Trophoblast cell (in vitro differentiated cells and primary cell): Measurements from ENCODE around the gene TPCN1.
A peak's percentile ranks its signal among the peaks of the same experiment; 100 is the strongest.

Source experiments
- DNase-seq, 2 donors: peaks; one replicate each; pipeline ENCODE4 v3.0.0-alpha.2; 2016
- H2AFZ ChIP-seq: 2 replicates; pipeline ENCODE4 v1.6.1; 2013; ENCODE audit warnings: low read length, moderate library complexity, mild to moderate bottlenecking; ENCODE audit not compliant: insufficient read depth, poor library complexity
- H2AK5ac ChIP-seq: 2 replicates; pipeline ENCODE4 v1.6.1; 2013; ENCODE audit warnings: mild to moderate bottlenecking, low read length
- H2BK120ac ChIP-seq: 2 replicates; pipeline ENCODE4 v1.6.1; 2013; ENCODE audit warnings: low read length, mild to moderate bottlenecking, moderate library complexity; ENCODE audit not compliant: insufficient read depth, poor library complexity
- H2BK12ac ChIP-seq: 2 replicates; pipeline ENCODE4 v1.6.1; 2013; ENCODE audit warnings: mild to moderate bottlenecking, low read length, moderate library complexity
- H2BK5ac ChIP-seq: 2 replicates; pipeline ENCODE4 v1.6.1; 2013; ENCODE audit warnings: low read length, low read depth, moderate library complexity, mild to moderate bottlenecking; ENCODE audit not compliant: poor library complexity
- H3K14ac ChIP-seq: 2 replicates; pipeline ENCODE4 v1.6.1; 2013; ENCODE audit warnings: mild to moderate bottlenecking, low read length
- H3K18ac ChIP-seq: 2 replicates; pipeline ENCODE4 v1.6.1; 2013; ENCODE audit warnings: mild to moderate bottlenecking, low read length
- H3K23ac ChIP-seq: 2 replicates; pipeline ENCODE4 v1.6.1; 2013; ENCODE audit warnings: low read length
- H3K27ac ChIP-seq: 2 replicates; pipeline ENCODE4 v1.5.1; 2013; ENCODE audit warnings: low read depth, mild to moderate bottlenecking, inconsistent platforms, low read length, moderate library complexity
- H3K27me3 ChIP-seq: 2 replicates; pipeline ENCODE4 v1.6.1; 2013; ENCODE audit warnings: inconsistent platforms, mild to moderate bottlenecking, low read length, moderate library complexity; ENCODE audit not compliant: insufficient read depth
- H3K36me3 ChIP-seq, 2 experiments: 1 replicate in 1 of 2; 2 replicates in 1 of 2; pipeline ENCODE4 v1.6.1; 2013; ENCODE audit warnings: low read length in 2 of 2, mild to moderate bottlenecking in 2 of 2, moderate library complexity in 1 of 2; ENCODE audit not compliant: insufficient read depth in 2 of 2, control insufficient read depth in 1 of 2
- H3K4ac ChIP-seq: 2 replicates; pipeline ENCODE4 v1.6.1; 2013; ENCODE audit warnings: low read depth, mild to moderate bottlenecking, low read length, moderate library complexity
- H3K4me1 ChIP-seq, 2 experiments: 1 replicate in 1 of 2; 2 replicates in 1 of 2; pipeline ENCODE4 v1.6.1; 2013; ENCODE audit warnings: low read length in 2 of 2, mild to moderate bottlenecking in 2 of 2, moderate library complexity in 1 of 2; ENCODE audit not compliant: insufficient read depth in 2 of 2, control insufficient read depth in 1 of 2
- H3K4me2 ChIP-seq: 2 replicates; pipeline ENCODE4 v1.6.1; 2013; ENCODE audit warnings: inconsistent platforms, mild to moderate bottlenecking, low read length, moderate library complexity
- H3K4me3 ChIP-seq: 2 replicates; pipeline ENCODE4 v1.5.1; 2013; ENCODE audit warnings: mild to moderate bottlenecking, low read depth, low read length, inconsistent platforms
- H3K79me1 ChIP-seq: one replicate; pipeline ENCODE4 v1.6.1; 2013; ENCODE audit warnings: low read length
- H3K79me2 ChIP-seq: 2 replicates; pipeline ENCODE4 v1.6.1; 2013; ENCODE audit warnings: low read length, mild to moderate bottlenecking; ENCODE audit not compliant: control insufficient read depth, insufficient read depth, poor library complexity
- H3K9ac ChIP-seq: 2 replicates; pipeline ENCODE4 v1.6.1; 2013; ENCODE audit warnings: mild to moderate bottlenecking, low read length
- H3K9me3 ChIP-seq: 2 replicates; pipeline ENCODE4 v1.6.1; 2013; ENCODE audit warnings: low read depth, mild to moderate bottlenecking, control low read depth, inconsistent platforms, low read length; ENCODE audit not compliant: insufficient read depth
- H4K12ac ChIP-seq: 2 replicates; pipeline ENCODE4 v1.6.1; 2013; ENCODE audit warnings: low read depth, mild to moderate bottlenecking, low read length, moderate library complexity
- H4K8ac ChIP-seq: 2 replicates; pipeline ENCODE4 v1.6.1; 2013; ENCODE audit warnings: low read depth, mild to moderate bottlenecking, low read length, moderate library complexity
- H4K91ac ChIP-seq: one replicate; pipeline ENCODE4 v1.6.1; 2013; ENCODE audit warnings: low read depth, mild to moderate bottlenecking, low read length, moderate library complexity
- WGBS: extraction: QIAGEN DNeasy Blood & Tissue Kit; methylation state at CpG from one replicate; pipeline ENCODE4 v1.1.7; 2013; ENCODE audit warnings: missing lambda C conversion rate; ENCODE audit not compliant: insufficient read length, insufficient coverage; ENCODE audit errors: extremely low coverage; 5-methylcytosine and 5-hydroxymethylcytosine counted together

Gene TPCN1

DNA sequence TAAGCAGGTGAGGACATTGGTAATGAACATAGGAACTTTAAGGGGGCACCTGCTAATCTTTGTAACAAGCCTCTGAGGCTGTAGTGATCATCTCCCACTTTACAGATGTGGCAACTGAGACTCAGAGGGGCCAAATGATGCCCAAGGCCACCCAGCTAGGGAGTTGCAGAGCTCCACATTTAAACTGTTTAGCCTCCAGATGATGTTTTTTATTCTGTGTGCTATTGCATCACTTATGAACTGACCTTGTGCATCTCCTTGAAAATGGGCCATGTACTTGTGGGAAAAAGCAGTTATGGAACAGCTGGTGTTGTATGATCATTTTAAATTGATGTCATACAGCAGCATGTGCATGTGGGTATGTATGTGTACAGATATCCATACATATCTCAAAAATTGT is 41.4 kb downstream of the TPCN1 start:
- no peak for DNase-seq
- Histone ChIP-seq H2BK120ac (no peak overlapping the region), H3K4me3 (no peak overlapping the region)

DNA sequence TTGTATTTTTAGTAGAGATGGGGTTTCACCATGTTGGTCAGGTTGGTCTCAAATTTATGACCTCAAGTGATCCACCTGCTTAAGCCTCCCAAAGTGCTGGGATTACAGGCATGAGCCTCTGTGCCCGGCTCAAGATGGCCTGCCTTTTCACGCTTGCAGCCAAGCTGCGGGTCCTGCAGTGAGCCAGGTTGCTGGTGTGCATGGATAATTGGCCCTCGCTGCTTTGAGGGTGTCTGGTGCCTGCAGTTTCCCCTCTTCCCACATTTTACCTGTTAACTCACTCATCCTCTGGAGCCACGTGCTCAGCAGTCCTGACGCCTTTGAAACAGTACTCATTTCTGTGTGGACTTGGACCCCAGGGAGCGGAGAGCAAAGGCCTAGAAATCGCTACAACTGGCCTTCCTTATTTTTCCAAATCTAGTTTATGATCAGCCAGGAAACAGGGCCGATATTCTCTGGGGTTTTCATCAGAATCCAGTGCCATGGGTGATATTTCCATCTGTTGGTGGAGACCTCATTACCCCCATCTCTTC is 42.2 kb downstream of the TPCN1 start:
- H3K14ac ChIP-seq: no peak overlapping the region
- no peak overlapping the region for H3K23ac ChIP-seq
- no peak overlapping the region for H4K8ac ChIP-seq
- no peaks in the 10 kb centered on the region for H3K79me1 ChIP-seq
- H2BK12ac ChIP-seq: no peak overlapping the region
- H3K27ac ChIP-seq: no peak overlapping the region
- H3K79me2 ChIP-seq: no peaks in the 10 kb centered on the region
- H3K27me3 ChIP-seq: no peaks in the 10 kb centered on the region
- H3K4me2 ChIP-seq: no peak overlapping the region
- no peak overlapping the region for H3K4me3 ChIP-seq
- no CpG with 5 or more reads among the region's 9 CpGs for WGBS
- H4K12ac ChIP-seq: no peak overlapping the region
- no peak overlapping the region for H2AK5ac ChIP-seq
- H3K9me3 ChIP-seq: no peaks in the 10 kb centered on the region
- H3K4ac ChIP-seq: no peak overlapping the region
- peaks cover 8 to 11% of the 10 kb centered on the region in 2 experiments for H3K36me3 ChIP-seq
- peaks cover 6 to 11% of the 10 kb centered on the region in 2 experiments for H3K4me1 ChIP-seq
- no peak overlapping the region for H3K18ac ChIP-seq
- H3K9ac ChIP-seq: no peak overlapping the region
- no peak for DNase-seq
- no peak overlapping the region for H2AFZ ChIP-seq
- no peak overlapping the region for H2BK5ac ChIP-seq
- H4K91ac ChIP-seq: no peak overlapping the region
- H2BK120ac ChIP-seq: no peak overlapping the region

More for the DNA sequence above, 41.4 kb downstream of the TPCN1 start:
- H4K12ac ChIP-seq: no peak overlapping the region
- H4K8ac ChIP-seq: no peak overlapping the region
- H2AK5ac ChIP-seq: no peak overlapping the region
- no peak overlapping the region for H2BK12ac ChIP-seq
- no peak overlapping the region for H3K27ac ChIP-seq
- H4K91ac ChIP-seq: no peak overlapping the region
- H3K23ac ChIP-seq: no peak overlapping the region
- H3K9me3 ChIP-seq: no peaks in the 10 kb centered on the region
- H3K36me3 ChIP-seq: peaks cover 4 to 7% of the 10 kb centered on the region in 2 experiments
- H2BK5ac ChIP-seq: no peak overlapping the region
- H3K4me2 ChIP-seq: no peak overlapping the region
- H3K18ac ChIP-seq: no peak overlapping the region
- no peaks in the 10 kb centered on the region for H3K27me3 ChIP-seq
- no peak overlapping the region for H3K14ac ChIP-seq
- H3K79me2 ChIP-seq: no peaks in the 10 kb centered on the region
- no peaks in the 10 kb centered on the region for H3K79me1 ChIP-seq
- peaks cover 6 to 11% of the 10 kb centered on the region in 2 experiments for H3K4me1 ChIP-seq
- H2AFZ ChIP-seq: no peak overlapping the region
- no peak overlapping the region for H3K9ac ChIP-seq
- H3K4ac ChIP-seq: no peak overlapping the region

GRCh38 chr12:113266106-113266895 is 45.0 kb downstream of the TPCN1 start:
- Histone ChIP-seq H2BK5ac (no peak overlapping the region), H3K9ac (no peak overlapping the region), H3K27me3 (no peaks in the 10 kb centered on the region), H3K36me3 (peaks cover 8 to 23% of the 10 kb centered on the region in 2 experiments), H2AFZ (no peak overlapping the region), H3K4ac (no peak overlapping the region), H3K27ac (no peak overlapping the region), H3K9me3 (no peaks in the 10 kb centered on the region), H2BK12ac (no peak overlapping the region), H3K79me2 (no peaks in the 10 kb centered on the region), H3K14ac (no peak overlapping the region), H3K4me2 (no peak overlapping the region), H3K79me1 (no peaks in the 10 kb centered on the region), H4K91ac (no peak overlapping the region), H3K4me3 (no peak overlapping the region), H4K12ac (no peak overlapping the region), H3K4me1 (peaks cover 4 to 6% of the 10 kb centered on the region in 2 experiments), H3K18ac (no peak overlapping the region), H3K23ac (no peak overlapping the region), H4K8ac (no peak overlapping the region), H2AK5ac (no peak overlapping the region), H2BK120ac (peak overlapping the region; percentile 15)
- WGBS: no CpG with 5 or more reads among the region's 23 CpGs
- no peak for DNase-seq

DNA sequence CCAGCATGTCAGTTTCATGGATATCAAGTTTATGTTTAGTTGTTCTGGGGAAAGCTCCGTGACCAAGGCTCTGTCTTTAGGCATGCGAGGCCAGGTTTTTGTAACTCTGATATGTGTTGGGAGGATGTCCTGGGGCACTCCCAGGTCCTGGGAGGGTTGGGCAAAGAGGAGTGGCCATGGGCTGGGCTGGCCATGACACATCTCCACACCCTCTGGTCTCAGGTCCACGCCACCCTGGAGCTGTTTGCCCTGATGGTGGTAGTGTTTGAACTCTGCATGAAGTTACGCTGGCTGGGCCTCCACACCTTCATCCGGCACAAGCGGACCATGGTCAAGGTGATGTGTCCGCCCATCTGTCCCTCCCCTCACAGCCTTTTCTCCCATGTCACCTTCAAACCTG is 46.4 kb downstream of the TPCN1 start:
- H4K91ac ChIP-seq: no peak overlapping the region
- H2BK12ac ChIP-seq: no peak overlapping the region
- no peak overlapping the region for H3K4ac ChIP-seq
- peaks cover 15 to 17% of the 10 kb centered on the region in 2 experiments for H3K4me1 ChIP-seq
- H3K18ac ChIP-seq: no peak overlapping the region
- no peak overlapping the region for H2BK5ac ChIP-seq
- WGBS: no CpG with 5 or more reads among the region's 7 CpGs
- peaks cover 8 to 23% of the 10 kb centered on the region in 2 experiments for H3K36me3 ChIP-seq
- peak; percentile 9 to 50 for DNase-seq
- no peak overlapping the region for H3K23ac ChIP-seq
- H2BK120ac ChIP-seq: no peak overlapping the region
- no peak overlapping the region for H3K14ac ChIP-seq
- H3K79me1 ChIP-seq: peaks cover 6% of the 10 kb centered on the region
- H4K12ac ChIP-seq: no peak overlapping the region
- H3K79me2 ChIP-seq: peaks cover 2% of the 10 kb centered on the region
- no peak overlapping the region for H3K27ac ChIP-seq
- H2AFZ ChIP-seq: no peak overlapping the region
- no peak overlapping the region for H3K4me3 ChIP-seq
- H3K4me2 ChIP-seq: no peak overlapping the region
- H4K8ac ChIP-seq: no peak overlapping the region
- no peaks in the 10 kb centered on the region for H3K27me3 ChIP-seq
- H2AK5ac ChIP-seq: no peak overlapping the region
- H3K9me3 ChIP-seq: no peaks in the 10 kb centered on the region
- H3K9ac ChIP-seq: no peak overlapping the region
